Right lobe of liver (tissue), 4 donors: ENCODE measurements around the gene ARHGAP23.
"Not testable (repeated sequence)": the region's sequence is repeated elsewhere in the genome, so short reads cannot be mapped to it uniquely, and the experiment has no call there.

ENCODE experiments used
- POLR2A ChIP-seq: fragments of 450-650 bp; IDR thresholded peaks from one replicate; pipeline ENCODE4 v1.6.1; 2017; ENCODE audit warnings: antibody characterized with exemption, mild to moderate bottlenecking
- TF ChIP-seq, protein P1 (sequence below), 4 donors: fragments of 200-600 bp in 3 of 4; fragments of 450-650 bp in 1 of 4; IDR thresholded peaks; one replicate each; pipeline versions ENCODE4 v1.5.1 to v1.8.0; 2016 to 2022; ENCODE audit warnings: antibody characterized with exemption in 4 of 4, mild to moderate bottlenecking in 2 of 4
- donor health status: DM: no; HTN: no; CAD: no.
- donor health status: DM: no; HTN: no; CAD: no.
- donor health status: DM: no; HTN: yes; CAD: no.

DNA sequence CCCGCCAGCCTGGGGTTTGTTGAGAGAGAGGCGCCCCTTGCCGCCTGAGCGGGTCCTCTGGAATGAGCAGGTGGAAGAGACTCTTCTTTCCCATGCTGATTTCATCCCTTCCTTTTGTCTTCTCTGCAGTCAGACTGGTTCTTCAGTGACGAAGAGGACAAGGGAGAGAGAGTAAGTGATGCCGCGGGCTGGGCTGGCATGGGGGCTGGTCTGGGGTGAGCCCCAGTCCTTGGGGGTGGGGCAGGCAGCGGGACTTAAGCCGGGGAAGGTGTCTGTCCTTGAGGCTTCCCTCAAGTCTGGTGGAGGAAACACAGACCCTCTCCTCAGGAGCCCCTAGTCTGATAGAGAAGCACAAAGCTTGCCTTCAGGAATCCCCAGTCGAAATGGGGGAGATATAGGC, 69.4 kb downstream of the ARHGAP23 start:
- TF ChIP-seq, protein P1, sequence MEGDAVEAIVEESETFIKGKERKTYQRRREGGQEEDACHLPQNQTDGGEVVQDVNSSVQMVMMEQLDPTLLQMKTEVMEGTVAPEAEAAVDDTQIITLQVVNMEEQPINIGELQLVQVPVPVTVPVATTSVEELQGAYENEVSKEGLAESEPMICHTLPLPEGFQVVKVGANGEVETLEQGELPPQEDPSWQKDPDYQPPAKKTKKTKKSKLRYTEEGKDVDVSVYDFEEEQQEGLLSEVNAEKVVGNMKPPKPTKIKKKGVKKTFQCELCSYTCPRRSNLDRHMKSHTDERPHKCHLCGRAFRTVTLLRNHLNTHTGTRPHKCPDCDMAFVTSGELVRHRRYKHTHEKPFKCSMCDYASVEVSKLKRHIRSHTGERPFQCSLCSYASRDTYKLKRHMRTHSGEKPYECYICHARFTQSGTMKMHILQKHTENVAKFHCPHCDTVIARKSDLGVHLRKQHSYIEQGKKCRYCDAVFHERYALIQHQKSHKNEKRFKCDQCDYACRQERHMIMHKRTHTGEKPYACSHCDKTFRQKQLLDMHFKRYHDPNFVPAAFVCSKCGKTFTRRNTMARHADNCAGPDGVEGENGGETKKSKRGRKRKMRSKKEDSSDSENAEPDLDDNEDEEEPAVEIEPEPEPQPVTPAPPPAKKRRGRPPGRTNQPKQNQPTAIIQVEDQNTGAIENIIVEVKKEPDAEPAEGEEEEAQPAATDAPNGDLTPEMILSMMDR (IDR thresholded peaks at IDR 0.05) = not testable (repeated sequence)
- not testable (repeated sequence) for TF ChIP-seq POLR2A
